GM12873 (cell line): Measurements from ENCODE around the gene KRTAP29-1.
"Not testable (repeated sequence)": the region's sequence is repeated elsewhere in the genome, so short reads cannot be mapped to it uniquely, and the experiment has no call there.

Source experiments
- CTCF ChIP-seq: IDR thresholded peaks from 2 replicates; pipeline ENCODE4 v1.5.1; 2012; ENCODE audit warnings: low read depth, mild to moderate bottlenecking, moderate library complexity, low read length, control low read depth; ENCODE audit not compliant: insufficient read depth; ENCODE audit errors: missing control alignments

The KRTAP29-1 gene

GRCh38 chr17:41263212-41263611 lies 39.4 kb downstream of the KRTAP29-1 start:
- no peak for TF ChIP-seq CTCF

GRCh38 chr17:41258406-41258805 lies 44.2 kb downstream of the KRTAP29-1 start:
- no peak for TF ChIP-seq CTCF

- TF ChIP-seq CTCF: no peak
Measured at GRCh38 chr17:41256291-41256685, 46.4 kb downstream of the KRTAP29-1 start.

GRCh38 chr17:41255381-41256290 lies 47.0 kb downstream of the KRTAP29-1 start, which contains the start of gene KRTAP9-9:
KRTAP9-9 (plus strand) TSS chr17:41255384.
- TF ChIP-seq CTCF: not testable (repeated sequence)

- no peak for TF ChIP-seq CTCF
Measured at GRCh38 chr17:41254861-41255260, 47.8 kb downstream of the KRTAP29-1 start.
